ENCODE measurements around the gene POU3F1.

POU3F1 gene

GRCh38 chr1:38046333-38046883, at the start of gene POU3F1:
POU3F1 (minus strand) TSS chr1:38046793; CDS start chr1:38046743, 50 bp downstream.
- DNase-seq (ENCODE audit: low read depth in 2 of 2) = no peak

GRCh38 chr1:38095454-38095931, 48.9 kb upstream of the POU3F1 start:
- DNase-seq (ENCODE audit: low read depth in 2 of 2) = no peak

- DNase-seq (ENCODE audit: low read depth in 2 of 2) = no peak
These were observed 48.2 kb upstream of the POU3F1 start for GRCh38 chr1:38094711-38095290.

GRCh38 chr1:38093569-38094520, 47.3 kb upstream of the POU3F1 start:
- DNase-seq (ENCODE audit: low read depth in 2 of 2) = no peak

GRCh38 chr1:38092256-38092655, 45.7 kb upstream of the POU3F1 start:
- DNase-seq (ENCODE audit: low read depth in 2 of 2) = no peak

- DNase-seq (ENCODE audit: low read depth in 2 of 2) = no peak
These were observed 44.2 kb upstream of the POU3F1 start for GRCh38 chr1:38090796-38091195.

GRCh38 chr1:38089712-38090360, 43.2 kb upstream of the POU3F1 start:
- DNase-seq (ENCODE audit: low read depth in 2 of 2) = no peak

- no peak for DNase-seq (ENCODE audit: low read depth in 2 of 2)
These were observed 42.2 kb upstream of the POU3F1 start for GRCh38 chr1:38088791-38089190.

- DNase-seq (ENCODE audit: low read depth in 2 of 2) = no peak
These were observed 41.8 kb upstream of the POU3F1 start for GRCh38 chr1:38088366-38088765.

- DNase-seq (ENCODE audit: low read depth in 2 of 2) = no peak
These were observed 41.1 kb upstream of the POU3F1 start for GRCh38 chr1:38087676-38088075.

GRCh38 chr1:38085666-38086330, 39.2 kb upstream of the POU3F1 start:
- DNase-seq (ENCODE audit: low read depth in 2 of 2) = no peak

- no peak for DNase-seq (ENCODE audit: low read depth in 2 of 2)
These were observed 38.1 kb upstream of the POU3F1 start for GRCh38 chr1:38084700-38085099.

- DNase-seq (ENCODE audit: low read depth in 2 of 2) = no peak
These were observed 37.5 kb upstream of the POU3F1 start for GRCh38 chr1:38084113-38084512.

- DNase-seq (ENCODE audit: low read depth in 2 of 2) = no peak
These were observed 36.9 kb upstream of the POU3F1 start for GRCh38 chr1:38083541-38083940.

- no peak for DNase-seq (ENCODE audit: low read depth in 2 of 2)
These were observed 36.2 kb upstream of the POU3F1 start for GRCh38 chr1:38082769-38083263.

GRCh38 chr1:38079019-38079418, 32.4 kb upstream of the POU3F1 start:
- DNase-seq (ENCODE audit: low read depth in 2 of 2) = no peak

GRCh38 chr1:38077523-38078147, 31.0 kb upstream of the POU3F1 start:
- no peak for DNase-seq (ENCODE audit: low read depth in 2 of 2)

GRCh38 chr1:38076455-38076854, 29.9 kb upstream of the POU3F1 start:
- DNase-seq (ENCODE audit: low read depth in 2 of 2) = no peak

GRCh38 chr1:38076038-38076437, 29.4 kb upstream of the POU3F1 start:
- no peak for DNase-seq (ENCODE audit: low read depth in 2 of 2)

- no peak for DNase-seq (ENCODE audit: low read depth in 2 of 2)
These were observed 28.6 kb upstream of the POU3F1 start for GRCh38 chr1:38075191-38075590.

GRCh38 chr1:38074302-38074677, 27.7 kb upstream of the POU3F1 start:
- DNase-seq (ENCODE audit: low read depth in 2 of 2) = no peak

Data from stimulated activated CD4-positive, alpha-beta T cell treated with anti-CD3 and anti-CD28 coated beads, Interleukin-1b, Interleukin-23, amount 100 ng/mL, for 4 hours (primary cell).